ENCODE measurements around the gene CPZ.

Gene CPZ

GRCh38 chr4:8657381-8658088 lies 65.0 kb downstream of the CPZ start:
- no peak for DNase-seq (ENCODE audit: extremely low read depth, insufficient read length)
- TF ChIP-seq, protein P1, sequence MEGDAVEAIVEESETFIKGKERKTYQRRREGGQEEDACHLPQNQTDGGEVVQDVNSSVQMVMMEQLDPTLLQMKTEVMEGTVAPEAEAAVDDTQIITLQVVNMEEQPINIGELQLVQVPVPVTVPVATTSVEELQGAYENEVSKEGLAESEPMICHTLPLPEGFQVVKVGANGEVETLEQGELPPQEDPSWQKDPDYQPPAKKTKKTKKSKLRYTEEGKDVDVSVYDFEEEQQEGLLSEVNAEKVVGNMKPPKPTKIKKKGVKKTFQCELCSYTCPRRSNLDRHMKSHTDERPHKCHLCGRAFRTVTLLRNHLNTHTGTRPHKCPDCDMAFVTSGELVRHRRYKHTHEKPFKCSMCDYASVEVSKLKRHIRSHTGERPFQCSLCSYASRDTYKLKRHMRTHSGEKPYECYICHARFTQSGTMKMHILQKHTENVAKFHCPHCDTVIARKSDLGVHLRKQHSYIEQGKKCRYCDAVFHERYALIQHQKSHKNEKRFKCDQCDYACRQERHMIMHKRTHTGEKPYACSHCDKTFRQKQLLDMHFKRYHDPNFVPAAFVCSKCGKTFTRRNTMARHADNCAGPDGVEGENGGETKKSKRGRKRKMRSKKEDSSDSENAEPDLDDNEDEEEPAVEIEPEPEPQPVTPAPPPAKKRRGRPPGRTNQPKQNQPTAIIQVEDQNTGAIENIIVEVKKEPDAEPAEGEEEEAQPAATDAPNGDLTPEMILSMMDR (IDR thresholded peaks at IDR 0.05; ENCODE audit: insufficient read depth, low read length, poor library complexity, severe bottlenecking), result no peak
- Histone ChIP-seq H3K27me3 (replicated peaks; ENCODE audit: control insufficient read depth, insufficient read depth, low read length) (no peaks in the 10 kb centered on the region; the same call in 1 of the 2 replicates), H3K4me3 (replicated peaks; ENCODE audit: low read depth, low read length) (no peak overlapping the region), H3K36me3 (ENCODE audit: control insufficient read depth, insufficient read depth, low read length) (no peaks in the 10 kb centered on the region)

DNA sequence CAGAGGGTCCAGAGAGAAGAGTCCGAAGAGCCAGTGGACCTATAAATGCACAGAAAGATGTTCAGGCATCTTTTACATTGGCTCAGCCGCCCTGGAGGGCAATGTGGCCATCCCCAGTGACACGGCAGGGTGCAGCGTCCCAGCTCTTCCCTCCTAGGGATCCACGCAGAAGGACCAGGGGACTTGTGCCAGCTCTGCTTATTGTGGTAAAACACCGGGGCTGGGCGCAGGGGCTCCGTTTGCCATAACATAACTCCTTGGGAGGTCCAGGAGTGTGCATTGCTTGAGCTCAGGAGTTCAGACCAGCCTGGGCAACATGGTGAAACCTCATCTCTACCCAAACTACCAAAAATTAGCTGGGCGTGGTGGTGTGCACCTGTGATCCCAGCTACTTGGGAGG lies 70.2 kb downstream of the CPZ start:
- no peak for DNase-seq (ENCODE audit: extremely low read depth, insufficient read length)
- no peaks in the 10 kb centered on the region; the same call in 1 of the 2 replicates for H3K27me3 ChIP-seq (replicated peaks; ENCODE audit: control insufficient read depth, insufficient read depth, low read length)
- TF ChIP-seq, protein P1 (IDR thresholded peaks at IDR 0.05; ENCODE audit: insufficient read depth, low read length, poor library complexity, severe bottlenecking), result no peak
- no peaks in the 10 kb centered on the region for H3K36me3 ChIP-seq (ENCODE audit: control insufficient read depth, insufficient read depth, low read length)
- H3K4me3 ChIP-seq (replicated peaks; ENCODE audit: low read depth, low read length), result no peak overlapping the region

- Histone ChIP-seq H3K36me3 (ENCODE audit: control insufficient read depth, insufficient read depth, low read length) (no peaks in the 10 kb centered on the region), H3K4me3 (replicated peaks; ENCODE audit: low read depth, low read length) (no peak overlapping the region), H3K27me3 (replicated peaks; ENCODE audit: control insufficient read depth, insufficient read depth, low read length) (no peaks in the 10 kb centered on the region; the same call in 1 of the 2 replicates)
- TF ChIP-seq, protein P1 (IDR thresholded peaks at IDR 0.05; ENCODE audit: insufficient read depth, low read length, poor library complexity, severe bottlenecking), result no peak
- no peak for DNase-seq (ENCODE audit: extremely low read depth, insufficient read length)
These were observed 71.7 kb downstream of the CPZ start for GRCh38 chr4:8664031-8664805.

GRCh38 chr4:8664976-8665375 lies 72.4 kb downstream of the CPZ start:
- Histone ChIP-seq H3K4me3 (replicated peaks; ENCODE audit: low read depth, low read length) (no peak overlapping the region), H3K36me3 (ENCODE audit: control insufficient read depth, insufficient read depth, low read length) (no peaks in the 10 kb centered on the region), H3K27me3 (replicated peaks; ENCODE audit: control insufficient read depth, insufficient read depth, low read length) (no peaks in the 10 kb centered on the region; the same call in 1 of the 2 replicates)
- no peak for DNase-seq (ENCODE audit: extremely low read depth, insufficient read length)
- TF ChIP-seq, protein P1 (IDR thresholded peaks at IDR 0.05; ENCODE audit: insufficient read depth, low read length, poor library complexity, severe bottlenecking), result no peak

DNA sequence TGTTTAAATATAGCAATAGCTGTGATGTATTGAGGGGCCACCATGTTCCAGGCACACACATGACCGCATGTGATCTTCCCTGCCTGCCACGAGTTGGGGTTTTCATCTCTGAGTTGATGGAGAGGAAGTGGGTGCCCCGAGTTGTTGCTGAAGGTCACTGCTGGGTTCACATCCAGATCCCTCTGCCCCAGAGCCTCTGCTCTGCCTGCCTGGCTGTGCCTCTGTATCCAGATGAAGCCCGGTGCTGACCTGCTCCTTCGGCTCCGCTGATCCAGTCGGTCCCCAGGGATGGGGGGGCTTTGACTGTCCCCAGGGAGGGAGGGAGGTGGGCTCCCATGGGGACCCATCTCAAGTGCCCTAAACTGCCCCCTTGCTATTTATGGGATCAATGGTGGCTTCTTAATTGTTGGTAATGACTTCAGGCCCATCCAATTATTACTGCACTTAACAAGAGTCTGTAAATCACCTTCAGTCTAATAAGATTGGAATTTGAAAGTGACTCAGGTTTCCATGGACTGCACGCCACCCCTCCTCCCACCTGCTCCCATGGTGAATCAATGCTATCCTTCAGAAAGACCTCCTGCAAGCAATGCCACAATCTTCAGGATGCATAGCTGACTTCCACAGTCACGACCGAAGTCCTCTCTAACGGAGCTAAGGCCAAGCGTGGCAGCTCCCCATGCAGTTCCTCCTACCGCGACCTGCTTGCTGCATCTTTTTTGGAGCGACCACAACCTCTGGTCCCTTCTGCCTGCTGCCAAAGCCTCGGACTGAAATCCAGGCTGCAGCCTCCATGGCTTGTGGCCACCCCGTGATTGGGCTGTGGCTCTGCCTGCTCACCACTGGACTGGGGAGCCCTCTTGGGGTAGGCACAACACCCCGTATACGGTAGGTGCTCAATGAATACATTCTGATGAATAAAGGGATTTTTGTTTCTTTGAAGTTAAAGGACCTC lies 73.1 kb downstream of the CPZ start:
- Histone ChIP-seq H3K36me3 (ENCODE audit: control insufficient read depth, insufficient read depth, low read length) (no peaks in the 10 kb centered on the region), H3K4me3 (replicated peaks; ENCODE audit: low read depth, low read length) (no peak overlapping the region), H3K27me3 (replicated peaks; ENCODE audit: control insufficient read depth, insufficient read depth, low read length) (no peaks in the 10 kb centered on the region; the same call in 1 of the 2 replicates)
- no peak for DNase-seq (ENCODE audit: extremely low read depth, insufficient read length)
- TF ChIP-seq, protein P1 (IDR thresholded peaks at IDR 0.05; ENCODE audit: insufficient read depth, low read length, poor library complexity, severe bottlenecking), result no peak

All from GM06990 (cell line).